ENCODE data around the gene OR1A2.
"Not testable (repeated sequence)": the region's sequence is repeated elsewhere in the genome, so short reads cannot be mapped to it uniquely, and the experiment has no call there.

OR1A2 gene

GRCh38 chr17:3197219-3197618 lies at the start of gene OR1A2:
OR1A2 (plus strand) TSS chr17:3197519; CDS start chr17:3197519, 0 bp downstream.
- DNase-seq: no peak

GRCh38 chr17:3157218-3157617 lies 40.1 kb upstream of the OR1A2 start:
- DNase-seq: no peak

- DNase-seq: no peak
Observed at GRCh38 chr17:3167574-3167973, 29.7 kb upstream of the OR1A2 start.

GRCh38 chr17:3189961-3190360 lies 7.4 kb upstream of the OR1A2 start:
- DNase-seq: no peak

GRCh38 chr17:3207367-3207766 lies 10.0 kb downstream of the OR1A2 start, which contains the start of gene OR1A1:
OR1A1 (plus strand) TSS chr17:3207667; CDS start chr17:3215621, 7,954 bp downstream.
- DNase-seq: no peak

GRCh38 chr17:3208484-3208883 lies 11.2 kb downstream of the OR1A2 start:
- DNase-seq: no peak

- DNase-seq: no peak
Observed at GRCh38 chr17:3213001-3213400, 15.7 kb downstream of the OR1A2 start.

- no peak for DNase-seq
Observed at GRCh38 chr17:3213587-3213986, 16.3 kb downstream of the OR1A2 start.

- not testable (repeated sequence) for DNase-seq
Observed at GRCh38 chr17:3219978-3220377, 22.7 kb downstream of the OR1A2 start.

GRCh38 chr17:3221850-3222249 lies 24.5 kb downstream of the OR1A2 start:
- DNase-seq: no peak

GRCh38 chr17:3222505-3222904 lies 25.2 kb downstream of the OR1A2 start:
- no peak for DNase-seq

GRCh38 chr17:3224721-3225352 lies 27.5 kb downstream of the OR1A2 start:
- not testable (repeated sequence) for DNase-seq

GRCh38 chr17:3232300-3232699 lies 35.0 kb downstream of the OR1A2 start:
- not testable (repeated sequence) for DNase-seq

- DNase-seq: not testable (repeated sequence)
Observed at GRCh38 chr17:3238685-3239084, 41.4 kb downstream of the OR1A2 start.

- DNase-seq: not testable (repeated sequence)
Observed at GRCh38 chr17:3241044-3241443, 43.7 kb downstream of the OR1A2 start.

GRCh38 chr17:3244841-3245240 lies 47.5 kb downstream of the OR1A2 start:
- DNase-seq: not testable (repeated sequence)
